H1 (cell line): Measurements from ENCODE around the gene TADA3. TPM values are rescaled to one million over a fixed set of nuclear protein-coding genes. Genes with fewer than 3 reads are reported as not detected.

Experiments
- CTCF ChIA-PET: fragments of 300-600 bp; sonication (Branson Sonifier 250); formaldehyde crosslinking; loops from one replicate; lab custom pipeline; 2021; ENCODE audit not compliant: partially characterized antibody; lab: Charles Lee
- POLR2A ChIA-PET: fragments of 300-600 bp; sonication (Branson Sonifier 250); formaldehyde crosslinking; loops from one replicate; lab custom pipeline; 2021; ENCODE audit warnings: inconsistent platforms; ENCODE audit not compliant: partially characterized antibody; lab: Charles Lee
- DNase-seq, 2 experiments: peaks; one replicate each; pipeline versions ENCODE4 v3.0.0 to v3.0.0-alpha.2; 2010 to 2022; ENCODE audit warnings: low spot score in 2 of 2, low read depth in 1 of 2, mixed read lengths in 1 of 2
- FAIRE-seq: peaks from 2 replicates; lab custom pipeline; 2011; peaks lifted over from hg19 to GRCh38; lab: Jason Lieb, UNC
- H2AFZ ChIP-seq: 2 replicates; pipeline ENCODE4 v1.8.1; 2012; ENCODE audit warnings: low read length, inconsistent platforms
- H2AK5ac ChIP-seq: 2 replicates; pipeline ENCODE4 v1.6.1; 2013; ENCODE audit warnings: low read depth, low read length
- H2BK120ac ChIP-seq: replicated peaks from 2 replicates; pipeline ENCODE3; 2013; ENCODE audit warnings: low read depth, low read length, inconsistent platforms
- H2BK12ac ChIP-seq: 2 replicates; pipeline ENCODE4 v1.6.1; 2013; ENCODE audit warnings: low read depth, low read length
- H2BK15ac ChIP-seq: 2 replicates; pipeline ENCODE4 v1.6.1; 2013; ENCODE audit warnings: low read length
- H2BK20ac ChIP-seq: 2 replicates; pipeline ENCODE4 v1.6.1; 2013; ENCODE audit warnings: low read length
- H2BK5ac ChIP-seq: 2 replicates; pipeline ENCODE4 v1.6.1; 2013; ENCODE audit warnings: low read depth, low read length
- H3K14ac ChIP-seq: 2 replicates; pipeline ENCODE4 v1.6.1; 2013; ENCODE audit warnings: inconsistent platforms; ENCODE audit not compliant: insufficient read length
- H3K18ac ChIP-seq: 2 replicates; pipeline ENCODE4 v1.6.1; 2013; ENCODE audit warnings: low read length; ENCODE audit errors: extremely low read depth
- H3K23ac ChIP-seq: 2 replicates; pipeline ENCODE4 v1.6.1; 2013; ENCODE audit warnings: inconsistent platforms; ENCODE audit not compliant: insufficient read length
- H3K23me2 ChIP-seq: 2 replicates; pipeline ENCODE4 v1.6.1; 2013; ENCODE audit warnings: low read depth, low read length
- H3K27ac ChIP-seq: 2 replicates; pipeline ENCODE4 v1.6.1; 2011; ENCODE audit warnings: low read depth, low read length, inconsistent platforms
- H3K27me3 ChIP-seq, 4 experiments: replicated peaks in 1 of 4; 1 replicate in 1 of 4; 2 replicates in 3 of 4; pipeline versions ENCODE4 v1.6.1 to v1.8.1; 2011 to 2013; ENCODE audit warnings: low read length in 3 of 4, mild to moderate bottlenecking in 3 of 4, inconsistent platforms in 2 of 4, mixed read lengths in 2 of 4, moderate library complexity in 1 of 4; ENCODE audit not compliant: control insufficient read depth in 3 of 4, insufficient read depth in 3 of 4; ENCODE audit errors: extremely low read depth in 1 of 4
- H3K36me3 ChIP-seq, 4 experiments: 2 replicates each; pipeline versions ENCODE4 v1.6.1 to v1.8.1; 2011 to 2013; ENCODE audit warnings: mild to moderate bottlenecking in 4 of 4, low read length in 3 of 4, moderate library complexity in 2 of 4, control low read depth in 1 of 4, inconsistent platforms in 1 of 4; ENCODE audit not compliant: insufficient read depth in 4 of 4, control insufficient read depth in 2 of 4
- H3K4ac ChIP-seq: replicated peaks from 2 replicates; pipeline ENCODE3; 2013; ENCODE audit warnings: low read length, low read depth, mixed read lengths, inconsistent platforms; ENCODE audit not compliant: insufficient read length
- H3K4me1 ChIP-seq, 4 experiments: replicated peaks in 1 of 4; 1 replicate in 1 of 4; 2 replicates in 3 of 4; pipeline versions ENCODE4 v1.6.1 to v1.8.1; 2011 to 2013; ENCODE audit warnings: low read length in 3 of 4, inconsistent platforms in 2 of 4, mixed read lengths in 1 of 4; ENCODE audit not compliant: insufficient read depth in 4 of 4, control insufficient read depth in 3 of 4
- H3K4me2 ChIP-seq, 2 experiments: 2 replicates each; pipeline versions ENCODE4 v1.6.1 to v1.8.1; 2011 to 2013; ENCODE audit warnings: low read depth in 2 of 2, low read length in 2 of 2, control low read depth in 1 of 2, inconsistent platforms in 1 of 2, mild to moderate bottlenecking in 1 of 2; ENCODE audit not compliant: insufficient read depth in 1 of 2
- H3K4me3 ChIP-seq, 4 experiments: fragments of 200-600, 300-600 bp in 1 of 4; sonication (generic), shearing (Covaris generic), sonication (Bioruptor Twin) in 1 of 4; 2 replicates each; pipeline versions ENCODE4 v1.5.1 to v1.8.1; 2011 to 2016; ENCODE audit warnings: low read length in 4 of 4, low read depth in 3 of 4, control low read depth in 2 of 4, inconsistent platforms in 2 of 4, mild to moderate bottlenecking in 2 of 4, mixed read lengths in 1 of 4, moderate library complexity in 1 of 4; ENCODE audit not compliant: insufficient read depth in 2 of 4; ENCODE audit errors: extremely low read depth in 1 of 4
- H3K56ac ChIP-seq: replicated peaks from 2 replicates; pipeline ENCODE3; 2013; ENCODE audit warnings: low read depth, mild to moderate bottlenecking, mixed read lengths, low read length, inconsistent platforms; ENCODE audit not compliant: insufficient read length
- H3K79me1 ChIP-seq: 2 replicates; pipeline ENCODE4 v1.6.1; 2013; ENCODE audit warnings: low read depth, low read length, control low read depth
- H3K79me2 ChIP-seq, 2 experiments: 2 replicates each; pipeline versions ENCODE4 v1.6.1 to v1.8.1; 2012 to 2013; ENCODE audit warnings: low read length in 2 of 2, mild to moderate bottlenecking in 2 of 2, inconsistent platforms in 1 of 2; ENCODE audit not compliant: insufficient read depth in 2 of 2, control insufficient read depth in 1 of 2
- H3K9ac ChIP-seq, 4 experiments: replicated peaks in 1 of 4; 1 replicate in 1 of 4; 2 replicates in 3 of 4; pipeline versions ENCODE4 v1.6.1 to v1.8.1; 2011 to 2013; ENCODE audit warnings: low read depth in 3 of 4, low read length in 3 of 4, control low read depth in 2 of 4, mild to moderate bottlenecking in 2 of 4, moderate library complexity in 2 of 4, inconsistent platforms in 1 of 4; ENCODE audit errors: extremely low read depth in 1 of 4
- H3K9me3 ChIP-seq, 2 experiments: 2 replicates each; pipeline versions ENCODE4 v1.6.1 to v1.8.1; 2012 to 2013; ENCODE audit warnings: mild to moderate bottlenecking in 2 of 2, moderate library complexity in 2 of 2, control low read depth in 1 of 2, inconsistent platforms in 1 of 2, low read depth in 1 of 2, low read length in 1 of 2, mixed read lengths in 1 of 2; ENCODE audit not compliant: insufficient read depth in 2 of 2
- H4K20me1 ChIP-seq, 2 experiments: replicated peaks in 1 of 2; 2 replicates each; pipeline versions ENCODE3 to v1.8.1; 2011 to 2013; ENCODE audit warnings: inconsistent platforms in 2 of 2, low read length in 2 of 2, mild to moderate bottlenecking in 1 of 2; ENCODE audit not compliant: insufficient read depth in 2 of 2, control insufficient read depth in 1 of 2
- H4K5ac ChIP-seq: 2 replicates; pipeline ENCODE4 v1.6.1; 2013; ENCODE audit warnings: low read length, low read depth, mixed read lengths, inconsistent platforms; ENCODE audit not compliant: insufficient read length
- H4K8ac ChIP-seq: 2 replicates; pipeline ENCODE4 v1.8.0; 2013; ENCODE audit warnings: mild to moderate bottlenecking, moderate library complexity, low read length, inconsistent platforms; ENCODE audit not compliant: insufficient read depth; ENCODE audit errors: extremely low read depth
- H4K91ac ChIP-seq: replicated peaks from 2 replicates; pipeline ENCODE3; 2013; ENCODE audit warnings: low read length, mixed read lengths, inconsistent platforms; ENCODE audit not compliant: insufficient read length
- EZH2 ChIP-seq: fragments of 200-600 bp; sonication (generic); IDR thresholded peaks from 2 replicates; pipeline ENCODE4 v1.7.1; 2012; ENCODE audit warnings: low read depth, mild to moderate bottlenecking, moderate library complexity, low read length, inconsistent platforms; ENCODE audit not compliant: severe bottlenecking
- POLR2AphosphoS5 ChIP-seq: IDR thresholded peaks from 2 replicates; pipeline ENCODE4 v1.6.1; 2011; ENCODE audit warnings: low read depth, low read length
- RAD21 ChIP-seq, 2 experiments: IDR thresholded peaks in 1 of 2; conservative IDR thresholded peaks in 1 of 2; 2 replicates each; pipeline ENCODE4 v1.6.1; 2011; ENCODE audit warnings: low read depth in 2 of 2, low read length in 2 of 2, improper control_type of control experiment in 1 of 2, inconsistent platforms in 1 of 2, mild to moderate bottlenecking in 1 of 2, moderate library complexity in 1 of 2
- SP1 ChIP-seq: IDR thresholded peaks from 2 replicates; pipeline ENCODE4 v1.6.1; 2011; ENCODE audit warnings: low read depth, low read length
- TAF7 ChIP-seq: optimal IDR thresholded peaks from 2 replicates; pipeline ENCODE3; 2011; ENCODE audit warnings: low read depth, mild to moderate bottlenecking, inconsistent platforms, low read length, moderate library complexity, borderline replicate concordance
- ZNF274 ChIP-seq: IDR thresholded peaks from 2 replicates; pipeline ENCODE4 v1.7.0; 2012; ENCODE audit warnings: low read length, borderline replicate concordance; ENCODE audit errors: extremely low read depth
- WGBS, 2 experiments: shearing (Covaris generic) in 1 of 2; methylation state at CpG; one replicate each; pipeline versions ENCODE4 v1.1.6 to v1.1.7; 2013 to 2015; ENCODE audit warnings: low lambda C conversion rate in 2 of 2, mixed read lengths in 2 of 2, inconsistent platforms in 1 of 2, low coverage in 1 of 2, missing lambda C conversion rate in 1 of 2; ENCODE audit not compliant: insufficient replicate concordance in 2 of 2, insufficient coverage in 1 of 2, insufficient read length in 1 of 2; ENCODE audit errors: extremely low coverage in 1 of 2, missing lambda C conversion rate in 1 of 2; 5-methylcytosine and 5-hydroxymethylcytosine counted together
- polyA plus RNA-seq, 7 experiments: library from polyadenylated mRNA; depleted of rRNA in 3 of 7; stranded (reverse) in 5 of 7; unstranded in 2 of 7; fragments of >200 nt in 5 of 7; fragments of 200-250 nt in 2 of 7; gene quantifications; 1 replicate in 5 of 7; 2 replicates in 1 of 7; 4 replicates in 1 of 7; pipeline versions ENCODE4 v1.2.1 to v1.2.3, GENCODE V29; 2011 to 2013; ENCODE audit warnings: missing spikeins in 2 of 7, mixed read lengths in 2 of 7
- total RNA-seq: library from RNA; stranded (reverse); fragmentation: NEBNext Ultra II Directional; extraction: Animal tissue kit (Norgen Biotek cat#: 25700); gene quantifications from 2 replicates; pipeline ENCODE4 v1.2.1, GENCODE V29; 2021
- TF ChIP-seq, protein P1 (sequence below): IDR thresholded peaks from 2 replicates; pipeline ENCODE4 v1.6.1; 2011; ENCODE audit warnings: low read length, improper control_type of control experiment

Gene TADA3
- total and polyA plus RNA-seq, 2 of the 8 experiments (the other 6 are each of a cell fraction or from before 2014, with no cell fraction given), result 43.4 to 50.3 TPM

- H3K79me2 ChIP-seq, result no peaks in the 10 kb centered on the region
- POLR2A ChIA-PET, result interaction anchor here (1.3 to 1.8 kb wide), 4 partner anchors 9 to 128 kb away, joined by 3 to 10 read pairs (median 4); no protein-coding TSS in a partner anchor
- peak; percentile 67 to 76 for TF ChIP-seq RAD21 (IDR thresholded peaks at IDR 0.05 in 1 of 2, conservative IDR thresholded peaks at IDR 0.05 in 1 of 2; ENCODE audit: low read depth in 2 of 2, low read length in 2 of 2)
- TF ChIP-seq, protein P1, sequence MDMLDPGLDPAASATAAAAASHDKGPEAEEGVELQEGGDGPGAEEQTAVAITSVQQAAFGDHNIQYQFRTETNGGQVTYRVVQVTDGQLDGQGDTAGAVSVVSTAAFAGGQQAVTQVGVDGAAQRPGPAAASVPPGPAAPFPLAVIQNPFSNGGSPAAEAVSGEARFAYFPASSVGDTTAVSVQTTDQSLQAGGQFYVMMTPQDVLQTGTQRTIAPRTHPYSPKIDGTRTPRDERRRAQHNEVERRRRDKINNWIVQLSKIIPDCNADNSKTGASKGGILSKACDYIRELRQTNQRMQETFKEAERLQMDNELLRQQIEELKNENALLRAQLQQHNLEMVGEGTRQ, result peak; percentile 28; the same call in 1 of the 2 replicates
- no peak for TF ChIP-seq EZH2
- no peak for TF ChIP-seq SP1
- TF ChIP-seq TAF7, result no peak
- 0 out of 2 replicates have a peak, but pooled peaks have one; percentile 22 for TF ChIP-seq POLR2AphosphoS5
- no peak for TF ChIP-seq ZNF274
Measured at GRCh38 chr3:9826815-9827573, 34.7 kb upstream of the TADA3 start.

More at GRCh38 chr3:9826815-9827573, 34.7 kb upstream of the TADA3 start:
- Histone ChIP-seq H2BK120ac (no peak overlapping the region), H3K23me2 (no peaks in the 10 kb centered on the region), H3K18ac (no peak overlapping the region), H3K79me1 (no peaks in the 10 kb centered on the region), H3K9ac (no peak overlapping the region), H3K14ac (no peak overlapping the region), H3K23ac (no peak overlapping the region), H4K20me1 (no peaks in the 10 kb centered on the region), H3K56ac (no peak overlapping the region), H2BK20ac (no peak overlapping the region), H2BK12ac (no peak overlapping the region; the same call in 1 of the 2 replicates), H3K4ac (no peak overlapping the region), H2BK5ac (peak overlapping the region; percentile 26; the same call in 1 of the 2 replicates), H2AK5ac (no peak overlapping the region), H4K91ac (no peak overlapping the region), H3K4me3 (no peak overlapping the region), H4K8ac (no peak overlapping the region), H4K5ac (no peak overlapping the region), H3K27ac (no peak overlapping the region), H2BK15ac (no peak overlapping the region), H3K9me3 (no peaks in the 10 kb centered on the region), H3K27me3 (no peaks in the 10 kb centered on the region; a peak in 1 of 7 replicates), H3K36me3 (no peaks in the 10 kb centered on the region), H3K4me1 (peaks cover 0 to 5% (median 2%) of the 10 kb centered on the region in 4 experiments; a peak in 2 of 7 replicates), H2AFZ (no peak overlapping the region), H3K4me2 (no peak overlapping the region)
- FAIRE-seq (no peak), DNase-seq (peak in 1 of 2 experiments; percentile 74)
- CTCF ChIA-PET, result interaction anchor here (0.6 to 7.9 kb wide), 30 partner anchors 12 to 365 kb away, joined by 3 to 74 read pairs (median 4); partner anchors contain the start of genes IL17RE and PRRT3
- WGBS, 2 experiments, result 78% methylated on average over 20 of the region's 20 CpGs; no CpG with 5 or more reads in 1 of the 2 experiments
